Measurements from ENCODE around the gene ARPP21.

DNA sequence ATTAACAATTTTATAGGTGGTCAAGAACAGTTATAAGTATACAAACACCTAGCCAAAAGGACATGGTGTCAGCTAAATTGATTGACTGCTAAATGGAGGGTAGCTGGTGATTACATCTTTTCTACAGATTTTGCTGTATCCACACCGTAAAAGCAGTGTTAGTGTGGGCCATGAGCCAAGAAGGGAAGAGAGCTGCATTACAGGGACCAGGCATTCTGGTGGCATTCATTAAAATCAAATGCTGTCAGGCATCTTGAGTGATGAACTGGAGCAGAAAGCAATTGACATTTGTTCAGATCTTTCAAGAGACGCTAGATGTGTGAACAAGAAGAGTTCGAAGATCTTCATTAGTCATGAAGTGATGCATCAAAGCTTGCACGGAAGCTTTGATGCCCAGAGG is 177.9 kb downstream of the ARPP21 start:
- TF ChIP-seq EZH2 (IDR thresholded peaks at IDR 0.05; ENCODE audit: low read length) (no peak), CTCF (optimal IDR thresholded peaks at IDR 0.05 in 1 of 3, IDR thresholded peaks at IDR 0.05 in 1 of 3, conservative IDR thresholded peaks at IDR 0.05 in 1 of 3; ENCODE audit: extremely low read depth in 1 of 3, insufficient read depth in 2 of 3, low read length in 3 of 3) (no peak)
